Prostate gland (tissue), 2 donors: Measurements from ENCODE around the gene NID1.

Experiments used
- CTCF ChIP-seq, 4 experiments: fragments of 200-600 bp in 2 of 4; fragments of 450-650 bp in 2 of 4; sonication (generic) in 2 of 4; IDR thresholded peaks; 1 replicate in 3 of 4; 2 replicates in 1 of 4; pipeline ENCODE4 v1.5.1; 2016 to 2019; ENCODE audit warnings: antibody characterized with exemption in 4 of 4, mild to moderate bottlenecking in 2 of 4, moderate library complexity in 2 of 4
- POLR2AphosphoS5 ChIP-seq: sonication (generic); formaldehyde crosslinking; IDR thresholded peaks from one replicate; pipeline ENCODE4 v1.6.1; 2017; ENCODE audit warnings: antibody characterized with exemption

DNA sequence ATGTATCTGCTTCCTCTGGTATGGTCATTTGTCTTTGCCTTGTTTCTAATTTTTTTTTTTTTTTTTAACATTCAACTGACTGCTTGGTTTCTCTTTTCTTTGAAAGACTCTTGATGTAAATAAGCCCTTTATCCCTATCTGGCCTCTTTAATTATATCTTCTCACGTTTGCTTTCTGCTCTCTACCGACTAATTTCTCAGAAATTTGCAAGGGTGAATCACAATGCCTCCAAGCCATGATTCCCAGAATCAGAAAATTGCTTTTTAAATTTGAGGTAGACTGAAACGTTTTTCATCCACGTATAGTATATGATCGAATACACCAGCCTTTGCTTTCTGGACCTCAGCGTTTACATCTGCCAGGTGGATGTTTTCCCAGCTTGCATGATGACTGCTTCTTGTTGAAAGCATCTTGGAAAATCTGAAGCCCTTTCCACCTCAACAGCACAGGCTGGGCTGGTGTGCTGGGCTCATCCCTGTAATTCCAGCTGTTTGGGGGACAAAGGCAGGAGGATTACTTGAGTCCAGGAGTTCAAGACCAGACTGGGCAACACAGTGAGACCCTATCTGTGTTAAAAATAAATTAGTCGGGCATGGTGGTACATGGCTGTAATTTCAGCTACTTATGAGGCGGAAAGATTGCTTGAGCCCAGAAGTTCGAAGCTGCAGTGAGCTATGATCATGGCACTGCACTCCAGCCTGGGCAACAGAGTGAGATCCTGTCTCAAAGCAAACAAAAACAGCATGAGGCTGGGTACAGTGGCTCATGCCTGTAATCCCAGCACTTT, 42.4 kb upstream of the NID1 start:
- no peak for TF ChIP-seq CTCF (IDR thresholded peaks at IDR 0.05)
- no peak for TF ChIP-seq POLR2AphosphoS5
